Activated CD4-positive, alpha-beta memory T cell treated with anti-CD3 and anti-CD28 coated beads, Interleukin-2, amount 10 ng/mL, durations not matched to agents 7 days and 5 days (primary cell): Measurements from ENCODE around the gene TMEM174. TPM values are rescaled to one million over a fixed set of nuclear protein-coding genes. Genes with fewer than 3 reads are reported as not detected.

ENCODE experiments used
- CTCF ChIA-PET: fragments of 350-600 bp; sonication (Branson Sonifier 250); formaldehyde crosslinking; loops from one replicate; lab custom pipeline; 2021; ENCODE audit warnings: antibody characterized with exemption, inconsistent platforms; lab: Charles Lee
- POLR2A ChIA-PET: fragments of 350-600 bp; sonication (Branson Sonifier 250); formaldehyde crosslinking; loops from one replicate; lab custom pipeline; 2021; ENCODE audit warnings: antibody characterized with exemption; lab: Charles Lee
- DNase-seq: peaks from one replicate; pipeline ENCODE4 v3.0.0-alpha.2; 2020
- H3K27ac Mint-ChIP-seq: one replicate; pipeline ENCODE4 v1.8.0; 2021; ENCODE audit warnings: mild to moderate bottlenecking, mixed read lengths
- H3K27me3 Mint-ChIP-seq: one replicate; pipeline ENCODE4 v1.8.0; 2021; ENCODE audit warnings: mixed read lengths
- H3K36me3 Mint-ChIP-seq: one replicate; pipeline ENCODE4 v1.8.0; 2021; ENCODE audit warnings: low read depth, mixed read lengths
- H3K4me1 Mint-ChIP-seq: one replicate; pipeline ENCODE4 v1.8.0; 2021; ENCODE audit warnings: mixed read lengths
- H3K4me3 Mint-ChIP-seq: one replicate; pipeline ENCODE4 v1.8.0; 2021; ENCODE audit warnings: mild to moderate bottlenecking, mixed read lengths
- H3K9me3 Mint-ChIP-seq: one replicate; pipeline ENCODE4 v1.8.0; 2021; ENCODE audit warnings: mixed read lengths
- total RNA-seq, 2 experiments: library from RNA; stranded (reverse); gene quantifications; one replicate each; pipeline ENCODE4 v1.2.3, GENCODE V29; 2021

Gene TMEM174
- total RNA-seq, 2 experiments from 2014 or later: not detected

DNA sequence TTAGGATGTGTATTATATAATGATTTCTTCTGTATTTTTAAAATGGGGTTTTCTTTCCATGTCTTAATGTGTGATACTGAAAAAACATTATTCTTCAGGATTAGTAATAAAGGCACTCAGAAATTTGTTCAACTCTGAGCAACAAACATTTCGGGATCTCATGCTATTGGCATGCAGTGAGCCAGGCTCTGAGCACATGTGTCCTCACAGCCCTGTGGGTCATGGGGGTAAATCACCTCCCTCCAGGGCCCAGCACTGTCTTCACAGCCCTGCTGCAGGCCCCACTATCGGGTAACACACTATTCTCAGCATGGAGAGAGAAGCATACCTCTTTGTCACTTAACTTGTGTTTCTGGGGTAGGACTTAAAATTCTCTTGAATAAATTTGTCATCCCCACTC lies 14.0 kb downstream of the TMEM174 start:
- Mint-ChIP-seq H3K36me3 (peaks cover 3% of the 10 kb centered on the region), H3K27ac (no peak overlapping the region), H3K27me3 (peaks cover 45% of the 10 kb centered on the region), H3K4me3 (no peak overlapping the region), H3K9me3 (no peaks in the 10 kb centered on the region), H3K4me1 (no peaks in the 10 kb centered on the region)
- no peak for DNase-seq
- POLR2A ChIA-PET: no interaction called here
- CTCF ChIA-PET: no interaction called here

GRCh38 chr5:73188764-73189531 lies 16.0 kb downstream of the TMEM174 start:
- H3K4me1 Mint-ChIP-seq: no peaks in the 10 kb centered on the region
- ChIA-PET POLR2A (no interaction called here), CTCF (no interaction called here)
- no peak overlapping the region for H3K27ac Mint-ChIP-seq
- no peaks in the 10 kb centered on the region for H3K9me3 Mint-ChIP-seq
- peaks cover 35% of the 10 kb centered on the region for H3K27me3 Mint-ChIP-seq
- peaks cover 3% of the 10 kb centered on the region for H3K36me3 Mint-ChIP-seq
- DNase-seq: no peak
- H3K4me3 Mint-ChIP-seq: no peak overlapping the region

DNA sequence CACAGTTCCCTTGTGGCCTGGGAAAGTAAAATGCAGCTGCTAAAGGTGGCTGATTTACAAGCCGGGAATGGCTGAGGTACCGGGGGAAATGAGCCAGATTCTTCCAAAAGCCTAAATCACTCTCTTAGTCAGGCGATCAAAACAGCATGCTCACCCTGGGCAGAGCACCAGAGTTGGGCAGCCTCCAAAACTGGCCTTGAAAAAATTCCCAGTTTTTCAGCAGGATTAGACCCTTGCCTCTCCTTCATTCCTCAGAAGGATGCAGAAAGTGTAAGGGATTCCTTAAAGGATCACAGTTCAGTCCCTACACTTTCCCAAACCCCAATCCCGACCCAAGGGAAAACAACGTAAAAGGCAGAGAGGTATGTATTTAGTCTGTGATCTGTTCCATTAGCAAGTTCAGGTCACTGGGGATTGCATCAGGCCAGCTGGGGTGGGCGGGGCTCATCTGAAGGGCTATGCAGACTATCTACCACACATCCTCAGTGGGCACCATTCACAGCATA lies 16.9 kb downstream of the TMEM174 start:
- H3K4me3 Mint-ChIP-seq: no peak overlapping the region
- DNase-seq: no peak
- no peaks in the 10 kb centered on the region for H3K4me1 Mint-ChIP-seq
- ChIA-PET CTCF (no interaction called here), POLR2A (no interaction called here)
- no peaks in the 10 kb centered on the region for H3K36me3 Mint-ChIP-seq
- no peak overlapping the region for H3K27ac Mint-ChIP-seq
- H3K27me3 Mint-ChIP-seq: peaks cover 35% of the 10 kb centered on the region
- H3K9me3 Mint-ChIP-seq: no peaks in the 10 kb centered on the region

DNA sequence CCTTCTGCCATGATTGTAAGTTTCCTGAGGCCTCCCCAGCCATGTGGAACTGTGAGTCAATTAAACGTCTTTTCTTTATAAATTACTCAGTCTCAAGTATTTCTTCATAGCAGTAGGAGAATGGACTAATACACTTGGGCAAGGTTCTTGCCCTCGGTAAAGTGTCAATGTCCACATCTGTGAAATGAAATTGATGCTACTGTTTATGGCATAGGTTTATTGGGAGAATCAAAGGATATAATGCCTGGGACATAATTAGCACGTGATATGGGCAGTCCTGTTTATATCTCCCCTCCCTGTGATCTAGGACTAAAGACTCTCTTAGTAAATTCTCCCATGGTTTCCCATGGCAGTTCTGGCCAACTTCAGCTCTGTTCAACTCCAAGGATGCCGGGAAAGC lies 19.4 kb downstream of the TMEM174 start:
- DNase-seq: no peak
- POLR2A ChIA-PET: no interaction called here
- H3K4me1 Mint-ChIP-seq: no peaks in the 10 kb centered on the region
- H3K27ac Mint-ChIP-seq: no peak overlapping the region
- CTCF ChIA-PET: no interaction called here
- no peaks in the 10 kb centered on the region for H3K36me3 Mint-ChIP-seq
- no peaks in the 10 kb centered on the region for H3K9me3 Mint-ChIP-seq
- H3K4me3 Mint-ChIP-seq: no peak overlapping the region
- peaks cover 47% of the 10 kb centered on the region for H3K27me3 Mint-ChIP-seq

DNA sequence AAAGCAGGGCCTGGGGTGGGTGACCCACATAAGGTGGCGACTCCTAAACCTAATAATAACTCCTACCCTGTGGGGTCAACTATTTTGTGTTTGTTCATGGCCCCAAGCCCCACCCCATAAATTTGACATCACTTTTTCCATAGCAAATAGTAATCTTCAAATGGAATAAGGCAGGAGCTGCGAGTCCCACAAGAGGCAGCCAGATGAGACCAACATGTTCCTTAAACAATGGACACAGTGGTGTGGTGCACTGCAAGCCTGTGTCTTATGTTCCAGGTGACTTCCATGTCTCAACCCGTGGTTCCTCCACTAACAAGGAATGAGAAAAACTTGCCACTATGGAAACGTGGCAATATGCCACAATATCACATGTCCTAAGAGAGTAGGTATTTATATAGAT lies 20.6 kb downstream of the TMEM174 start:
- POLR2A ChIA-PET: no interaction called here
- DNase-seq: no peak

DNA sequence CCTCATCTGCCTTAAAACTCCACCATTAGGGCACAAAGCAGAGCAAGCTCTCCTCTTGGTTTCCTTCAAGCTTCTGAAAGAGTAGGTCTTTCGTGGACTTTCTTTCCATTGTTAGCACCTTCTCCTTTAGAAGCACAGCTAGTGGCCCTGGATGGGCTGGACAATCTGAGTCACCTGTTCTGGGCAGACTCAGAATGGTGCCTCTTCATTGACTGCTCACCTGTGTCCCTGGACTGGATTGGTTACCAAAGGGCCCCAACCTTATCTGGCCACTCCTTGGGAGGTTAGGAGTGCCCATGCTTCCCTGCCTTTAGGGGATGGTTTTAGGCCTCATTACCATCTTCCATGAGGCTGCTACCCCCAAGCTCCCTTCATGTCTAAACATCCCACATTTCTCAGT lies 23.2 kb downstream of the TMEM174 start:
- no peak for DNase-seq
- Mint-ChIP-seq H3K4me3 (no peak overlapping the region), H3K27ac (no peak overlapping the region), H3K9me3 (no peaks in the 10 kb centered on the region), H3K4me1 (no peaks in the 10 kb centered on the region), H3K27me3 (peaks cover 39% of the 10 kb centered on the region), H3K36me3 (no peaks in the 10 kb centered on the region)
- ChIA-PET CTCF (no interaction called here), POLR2A (no interaction called here)

More for the DNA sequence above, 20.6 kb downstream of the TMEM174 start:
- Mint-ChIP-seq H3K4me1 (no peaks in the 10 kb centered on the region), H3K27ac (no peak overlapping the region), H3K4me3 (no peak overlapping the region), H3K27me3 (peaks cover 41% of the 10 kb centered on the region), H3K36me3 (no peaks in the 10 kb centered on the region), H3K9me3 (no peaks in the 10 kb centered on the region)
- CTCF ChIA-PET: no interaction called here

DNA sequence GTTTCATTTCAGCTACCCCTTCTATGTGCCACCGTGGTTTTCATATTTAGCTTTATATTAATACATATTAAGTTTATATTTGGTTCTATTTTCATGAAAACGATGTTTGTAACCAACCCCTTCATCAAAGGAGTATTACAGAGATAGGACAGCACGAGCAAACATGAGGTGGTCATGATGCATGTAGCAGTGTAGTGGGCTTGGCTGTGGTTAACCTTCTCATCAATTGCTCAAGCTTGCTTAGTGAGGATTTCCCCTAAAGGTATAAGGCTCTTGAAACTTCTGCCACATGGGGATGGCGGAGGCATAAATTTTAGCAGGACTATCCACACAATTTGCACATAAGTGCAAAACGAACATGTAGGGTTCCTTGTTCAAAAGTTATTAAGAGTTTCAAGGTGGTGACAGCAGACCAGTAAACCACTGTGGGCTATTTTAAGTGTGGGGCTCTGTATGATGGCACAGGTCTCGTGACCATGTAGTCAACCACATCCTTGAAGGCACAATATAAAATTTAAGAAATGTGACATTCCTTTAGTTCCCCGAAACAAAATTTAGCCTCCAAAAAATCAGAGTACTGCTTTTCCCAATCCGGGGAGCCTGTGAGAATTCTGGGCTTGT lies 24.8 kb downstream of the TMEM174 start:
- Mint-ChIP-seq H3K27me3 (peaks cover 43% of the 10 kb centered on the region), H3K4me1 (no peaks in the 10 kb centered on the region), H3K27ac (no peak overlapping the region), H3K4me3 (no peak overlapping the region), H3K36me3 (no peaks in the 10 kb centered on the region), H3K9me3 (no peaks in the 10 kb centered on the region)
- CTCF ChIA-PET: no interaction called here
- POLR2A ChIA-PET: no interaction called here
- no peak for DNase-seq

GRCh38 chr5:73198833-73199592 lies 26.0 kb downstream of the TMEM174 start:
- no peak for DNase-seq
- Mint-ChIP-seq H3K27me3 (peaks cover 47% of the 10 kb centered on the region), H3K4me3 (no peak overlapping the region), H3K9me3 (no peaks in the 10 kb centered on the region), H3K36me3 (no peaks in the 10 kb centered on the region), H3K4me1 (no peaks in the 10 kb centered on the region), H3K27ac (no peak overlapping the region)
- ChIA-PET POLR2A (no interaction called here), CTCF (interaction anchor here (1.0 kb wide), 1 partner anchor 115 kb away, joined by 3 read pairs; no protein-coding TSS in a partner anchor)

- H3K4me1 Mint-ChIP-seq: no peaks in the 10 kb centered on the region
- no peaks in the 10 kb centered on the region for H3K36me3 Mint-ChIP-seq
- peaks cover 47% of the 10 kb centered on the region for H3K27me3 Mint-ChIP-seq
- POLR2A ChIA-PET: no interaction called here
- no peak for DNase-seq
- H3K4me3 Mint-ChIP-seq: no peak overlapping the region
- H3K9me3 Mint-ChIP-seq: no peaks in the 10 kb centered on the region
- no peak overlapping the region for H3K27ac Mint-ChIP-seq
- CTCF ChIA-PET: interaction anchor here (1.0 kb wide), 1 partner anchor 116 kb away, joined by 3 read pairs; no protein-coding TSS in a partner anchor
Measured at GRCh38 chr5:73199671-73200070, 26.7 kb downstream of the TMEM174 start.

- peak; percentile 68 for DNase-seq
- H3K27ac Mint-ChIP-seq: no peak overlapping the region
- no peaks in the 10 kb centered on the region for H3K9me3 Mint-ChIP-seq
- peaks cover 45% of the 10 kb centered on the region for H3K27me3 Mint-ChIP-seq
- CTCF ChIA-PET: interaction anchor here (0.9 to 1.9 kb wide), 9 partner anchors 10 to 257 kb away, joined by 3 to 13 read pairs (median 4); partner anchors contain the start of gene FCHO2
- H3K36me3 Mint-ChIP-seq: no peaks in the 10 kb centered on the region
- POLR2A ChIA-PET: no interaction called here
- H3K4me3 Mint-ChIP-seq: no peak overlapping the region
- H3K4me1 Mint-ChIP-seq: no peaks in the 10 kb centered on the region
Measured at GRCh38 chr5:73201547-73202513, 28.8 kb downstream of the TMEM174 start.

DNA sequence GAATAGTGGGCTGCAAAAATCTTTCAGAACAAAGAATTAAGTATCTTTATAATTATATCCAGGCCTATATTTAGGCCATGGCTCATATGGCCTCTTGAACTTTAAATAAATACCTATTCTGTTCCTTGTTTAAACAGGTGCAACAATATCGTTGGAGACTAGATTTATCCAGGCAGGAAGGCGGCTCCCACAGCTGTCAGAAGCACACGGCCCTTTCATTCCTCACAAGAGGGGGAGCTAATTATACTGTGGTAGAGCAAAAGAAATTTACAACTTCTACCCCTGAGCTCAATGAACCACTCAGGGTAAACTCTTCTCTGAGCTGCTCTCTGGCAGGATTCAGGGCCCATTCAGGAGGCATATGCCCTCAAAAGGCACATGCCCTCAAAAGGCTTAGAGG lies 31.3 kb downstream of the TMEM174 start:
- no peaks in the 10 kb centered on the region for H3K4me1 Mint-ChIP-seq
- no peaks in the 10 kb centered on the region for H3K9me3 Mint-ChIP-seq
- H3K36me3 Mint-ChIP-seq: no peaks in the 10 kb centered on the region
- H3K27ac Mint-ChIP-seq: no peak overlapping the region
- peaks cover 56% of the 10 kb centered on the region for H3K27me3 Mint-ChIP-seq
- no peak overlapping the region for H3K4me3 Mint-ChIP-seq
- CTCF ChIA-PET: interaction anchor here (1.7 kb wide), 1 partner anchor 11 kb away, joined by 12 read pairs; no protein-coding TSS in a partner anchor
- DNase-seq: no peak
- POLR2A ChIA-PET: no interaction called here

- Mint-ChIP-seq H3K36me3 (peaks cover 3% of the 10 kb centered on the region), H3K9me3 (peaks cover 3% of the 10 kb centered on the region), H3K27me3 (peaks cover 56% of the 10 kb centered on the region), H3K4me1 (no peaks in the 10 kb centered on the region), H3K4me3 (no peak overlapping the region), H3K27ac (no peak overlapping the region)
- no peak for DNase-seq
- POLR2A ChIA-PET: no interaction called here
- CTCF ChIA-PET: no interaction called here
Measured at GRCh38 chr5:73204733-73205132, 31.7 kb downstream of the TMEM174 start.
